ENCODE measurements around the gene PRKCB. TPM values are rescaled to one million over a fixed set of nuclear protein-coding genes. Genes with fewer than 3 reads are reported as not detected.
A peak's percentile ranks its signal among the peaks of the same experiment; 100 is the strongest.

PRKCB gene
- polyA plus RNA-seq, 3 donors = 57.4 to 87.4 (median 75.5) TPM

GRCh38 chr16:23802776-23803175, 33.0 kb upstream of the PRKCB start:
- no peak overlapping the region for H3K4me2 ChIP-seq (replicated peaks; ENCODE audit: extremely low read depth, low read length, poor library complexity, severe bottlenecking)
- no peak for DNase-seq
- no peak overlapping the region for H3K27ac Mint-ChIP-seq
- no peak overlapping the region for H2AFZ ChIP-seq (ENCODE audit: insufficient read depth, low read depth, low read length, poor library complexity, severe bottlenecking)
- peaks cover 29% of the 10 kb centered on the region for H3K4me1 Mint-ChIP-seq
- no peaks in the 10 kb centered on the region for H4K20me1 ChIP-seq (ENCODE audit: insufficient read depth, low read length)
- H3K27ac ChIP-seq (ENCODE audit: low read depth in 1 of 2, low read length in 2 of 2) = no peak overlapping the region
- TF ChIP-seq, protein P1, sequence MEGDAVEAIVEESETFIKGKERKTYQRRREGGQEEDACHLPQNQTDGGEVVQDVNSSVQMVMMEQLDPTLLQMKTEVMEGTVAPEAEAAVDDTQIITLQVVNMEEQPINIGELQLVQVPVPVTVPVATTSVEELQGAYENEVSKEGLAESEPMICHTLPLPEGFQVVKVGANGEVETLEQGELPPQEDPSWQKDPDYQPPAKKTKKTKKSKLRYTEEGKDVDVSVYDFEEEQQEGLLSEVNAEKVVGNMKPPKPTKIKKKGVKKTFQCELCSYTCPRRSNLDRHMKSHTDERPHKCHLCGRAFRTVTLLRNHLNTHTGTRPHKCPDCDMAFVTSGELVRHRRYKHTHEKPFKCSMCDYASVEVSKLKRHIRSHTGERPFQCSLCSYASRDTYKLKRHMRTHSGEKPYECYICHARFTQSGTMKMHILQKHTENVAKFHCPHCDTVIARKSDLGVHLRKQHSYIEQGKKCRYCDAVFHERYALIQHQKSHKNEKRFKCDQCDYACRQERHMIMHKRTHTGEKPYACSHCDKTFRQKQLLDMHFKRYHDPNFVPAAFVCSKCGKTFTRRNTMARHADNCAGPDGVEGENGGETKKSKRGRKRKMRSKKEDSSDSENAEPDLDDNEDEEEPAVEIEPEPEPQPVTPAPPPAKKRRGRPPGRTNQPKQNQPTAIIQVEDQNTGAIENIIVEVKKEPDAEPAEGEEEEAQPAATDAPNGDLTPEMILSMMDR (IDR thresholded peaks at IDR 0.05) = no peak
- no peaks in the 10 kb centered on the region for H3K36me3 Mint-ChIP-seq
- H3K9ac ChIP-seq (ENCODE audit: insufficient read depth, low read length, poor library complexity, severe bottlenecking) = no peak overlapping the region
- H3K79me2 ChIP-seq (ENCODE audit: insufficient read depth, low read length) = no peaks in the 10 kb centered on the region
- peaks cover 0 to 3% (median 0%) of the 10 kb centered on the region in 7 donors for H3K9me3 Mint-ChIP-seq
- no peak overlapping the region for H3K4me3 Mint-ChIP-seq
- H3K4me3 ChIP-seq (replicated peaks in 1 of 3; ENCODE audit: low read depth in 2 of 3, low read length in 3 of 3) = no peak overlapping the region
- H3K27me3 Mint-ChIP-seq (ENCODE audit: low read depth in 3 of 3) = peaks cover 2 to 5% (median 2%) of the 10 kb centered on the region in 3 donors
- H3K27me3 ChIP-seq (ENCODE audit: control insufficient read depth in 2 of 2, insufficient read depth in 2 of 2, low read length in 2 of 2) = no peaks in the 10 kb centered on the region
- H3K36me3 ChIP-seq (replicated peaks in 1 of 2; ENCODE audit: control insufficient read depth in 1 of 2, insufficient read depth in 2 of 2, low read length in 2 of 2) = no peaks in the 10 kb centered on the region
- intact Hi-C loops (cut with micrococcal nuclease) = loop anchor here (1.0 to 10.0 kb wide), 5 partner anchors 52 to 702 kb away; no protein-coding TSS in a partner anchor
- WGBS (ENCODE audit: insufficient coverage) = no CpG with 5 or more reads among the region's 2 CpGs
- peaks cover 8 to 23% of the 10 kb centered on the region in 2 donors for H3K4me1 ChIP-seq (ENCODE audit: control insufficient read depth in 1 of 2, insufficient read depth in 2 of 2, low read length in 2 of 2)
- H3K9me3 ChIP-seq (replicated peaks in 1 of 2; ENCODE audit: control insufficient read depth in 1 of 2, insufficient read depth in 1 of 2, low read length in 2 of 2) = no peaks in the 10 kb centered on the region

GRCh38 chr16:23803591-23804123, 32.1 kb upstream of the PRKCB start:
- WGBS (ENCODE audit: insufficient coverage) = 12% methylated on average over 7 of the region's 9 CpGs
- H3K79me2 ChIP-seq (ENCODE audit: insufficient read depth, low read length) = no peaks in the 10 kb centered on the region
- no peak overlapping the region for H3K4me3 ChIP-seq (replicated peaks in 1 of 3; ENCODE audit: low read depth in 2 of 3, low read length in 3 of 3)

More at GRCh38 chr16:23803591-23804123, 32.1 kb upstream of the PRKCB start:
- Histone ChIP-seq H4K20me1 (ENCODE audit: insufficient read depth, low read length) (no peaks in the 10 kb centered on the region), H2AFZ (ENCODE audit: insufficient read depth, low read depth, low read length, poor library complexity, severe bottlenecking) (peak overlapping the region; percentile 1), H3K9me3 (replicated peaks in 1 of 2; ENCODE audit: control insufficient read depth in 1 of 2, insufficient read depth in 1 of 2, low read length in 2 of 2) (no peaks in the 10 kb centered on the region), H3K4me1 (ENCODE audit: control insufficient read depth in 1 of 2, insufficient read depth in 2 of 2, low read length in 2 of 2) (peaks cover 8 to 26% of the 10 kb centered on the region in 2 donors), H3K27ac (ENCODE audit: low read depth in 1 of 2, low read length in 2 of 2) (no peak overlapping the region), H3K27me3 (ENCODE audit: control insufficient read depth in 2 of 2, insufficient read depth in 2 of 2, low read length in 2 of 2) (no peaks in the 10 kb centered on the region), H3K36me3 (replicated peaks in 1 of 2; ENCODE audit: control insufficient read depth in 1 of 2, insufficient read depth in 2 of 2, low read length in 2 of 2) (no peaks in the 10 kb centered on the region), H3K4me2 (replicated peaks; ENCODE audit: extremely low read depth, low read length, poor library complexity, severe bottlenecking) (no peak overlapping the region), H3K9ac (ENCODE audit: insufficient read depth, low read length, poor library complexity, severe bottlenecking) (no peak overlapping the region)
- DNase-seq = peak; percentile 51 to 65 (median 58)
- H3K27ac Mint-ChIP-seq = peak overlapping the region in 1 of 7 donors; percentile 86
- H3K27me3 Mint-ChIP-seq (ENCODE audit: low read depth in 3 of 3) = peaks cover 0 to 5% (median 2%) of the 10 kb centered on the region in 3 donors
- H3K36me3 Mint-ChIP-seq = no peaks in the 10 kb centered on the region
- TF ChIP-seq, protein P1 (IDR thresholded peaks at IDR 0.05) = peak; percentile 86
- peak overlapping the region; percentile 21 to 56 for H3K4me3 Mint-ChIP-seq
- H3K9me3 Mint-ChIP-seq = peaks cover 0 to 3% (median 0%) of the 10 kb centered on the region in 7 donors
- intact Hi-C loops (cut with micrococcal nuclease) = loop anchor here (1.0 to 10.0 kb wide), 5 partner anchors 51 to 701 kb away; no protein-coding TSS in a partner anchor
- peaks cover 29% of the 10 kb centered on the region for H3K4me1 Mint-ChIP-seq

All from CD14-positive monocyte (primary cell).